HG02943 (cell line): Measurements from ENCODE around the gene FHIT.

Experiments
- ATAC-seq: cut with Tn5 transposase; IDR thresholded peaks from one replicate; pipeline ENCODE4 v1.9.1; 2021; ENCODE audit warnings: mild to moderate bottlenecking, low read depth, moderate library complexity; ENCODE audit not compliant: unreplicated experiment

The FHIT gene

DNA sequence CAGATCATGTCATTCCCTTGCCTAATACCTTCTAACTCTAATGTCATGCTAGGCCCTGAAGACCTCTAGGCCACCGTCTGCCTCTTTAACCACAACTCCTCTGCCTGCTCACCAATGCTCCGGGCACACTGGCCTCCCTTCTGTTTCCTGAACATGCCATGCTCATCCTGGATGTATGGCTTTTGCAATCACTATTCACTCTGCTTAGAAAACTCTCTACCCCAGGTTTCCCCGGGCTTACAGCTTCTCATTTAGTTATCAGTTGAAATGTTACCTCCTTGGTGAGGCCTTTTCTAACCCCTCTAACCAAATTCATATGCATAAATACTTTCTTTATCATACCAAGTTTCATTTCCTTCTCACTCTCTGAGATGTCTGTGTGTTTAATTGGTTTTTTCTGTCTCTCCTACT, 1473.6 kb downstream of the FHIT start:
- ATAC-seq = no peak

DNA sequence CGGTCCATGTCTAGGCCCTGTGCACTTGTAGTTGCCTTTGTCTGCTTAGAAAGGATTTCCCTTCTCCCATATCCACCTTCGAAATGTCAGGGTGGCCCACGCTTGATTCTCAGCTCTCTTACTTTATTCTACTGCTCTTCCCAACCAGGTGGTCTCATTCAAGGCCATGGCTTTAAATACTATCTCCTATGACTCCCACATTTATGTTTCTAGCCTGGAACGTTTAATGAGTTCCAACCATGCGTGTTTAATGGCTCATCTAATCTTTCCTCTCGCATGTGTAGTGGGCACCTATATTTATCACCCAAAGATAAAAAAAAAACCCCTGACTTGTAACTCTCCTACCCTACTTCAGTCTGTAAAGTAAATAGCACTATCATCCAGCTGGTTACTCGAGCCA, 1474.2 kb downstream of the FHIT start:
- ATAC-seq = no peak

DNA sequence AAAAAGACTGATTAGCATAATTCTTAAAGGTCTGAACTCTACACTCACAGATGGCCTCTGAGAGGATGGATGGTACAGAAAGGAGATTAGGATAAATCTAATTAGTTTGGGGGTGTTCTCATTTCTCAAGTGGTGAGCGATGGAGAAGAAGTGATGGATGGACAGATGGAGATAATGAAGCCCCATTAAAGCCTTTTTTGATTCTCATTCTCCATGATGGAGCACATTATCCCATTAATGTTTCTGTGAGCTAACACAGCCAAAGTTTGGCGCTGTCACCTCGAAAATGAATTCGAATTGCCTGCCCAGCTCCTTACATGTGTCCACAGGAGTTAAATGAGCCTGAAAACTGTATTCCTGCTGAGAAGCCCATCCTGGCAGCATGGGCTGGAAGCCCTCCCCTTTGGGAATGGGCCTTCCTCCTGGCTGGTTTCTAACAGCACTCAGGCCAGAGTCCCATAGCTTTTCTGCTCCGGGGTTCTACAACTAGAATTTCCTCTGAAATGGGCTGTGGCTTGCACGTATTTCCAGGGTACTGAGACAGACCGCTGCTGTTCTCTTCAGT, 1475.4 kb downstream of the FHIT start:
- ATAC-seq = no peak

DNA sequence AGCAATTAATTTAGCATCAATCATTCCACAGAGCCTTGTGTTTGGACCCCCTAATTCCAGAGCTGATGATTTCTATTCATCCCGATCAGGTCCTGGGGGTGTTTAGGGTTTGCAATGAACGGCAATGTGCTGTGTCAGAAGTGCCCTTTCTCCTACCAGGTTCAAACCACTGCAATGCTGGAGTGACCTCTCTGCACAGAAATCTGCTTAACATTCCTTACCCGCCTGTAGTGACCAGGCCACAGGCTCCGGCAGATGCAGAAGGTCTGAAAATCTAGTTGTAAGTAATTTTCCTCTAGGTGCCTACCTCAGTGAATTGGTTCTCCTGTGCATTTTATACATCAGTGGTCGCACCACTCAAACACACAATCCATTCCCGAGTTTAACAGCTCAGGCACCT, 1476.1 kb downstream of the FHIT start:
- ATAC-seq = no peak

GRCh38 chr3:59774634-59775033, 1476.6 kb downstream of the FHIT start:
- ATAC-seq = no peak

DNA sequence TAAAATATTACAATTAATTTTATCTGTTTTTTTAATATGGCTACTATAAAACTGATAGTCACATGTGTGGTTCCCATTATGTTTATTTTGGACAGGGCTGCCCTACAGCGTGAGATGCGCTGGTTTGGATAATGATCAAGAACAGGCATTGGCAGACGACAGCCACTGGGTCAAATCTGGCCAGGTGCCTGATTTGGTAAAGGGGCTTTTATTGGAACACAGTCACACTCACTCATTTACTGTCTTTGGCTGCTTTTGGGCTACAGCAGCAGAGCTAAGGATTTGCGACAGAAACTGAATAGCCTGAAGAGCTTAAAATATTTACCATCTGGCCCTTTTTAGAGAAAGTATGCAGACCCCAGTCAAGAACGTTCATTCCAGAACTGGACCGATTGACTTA, 1477.3 kb downstream of the FHIT start:
- ATAC-seq = no peak

DNA sequence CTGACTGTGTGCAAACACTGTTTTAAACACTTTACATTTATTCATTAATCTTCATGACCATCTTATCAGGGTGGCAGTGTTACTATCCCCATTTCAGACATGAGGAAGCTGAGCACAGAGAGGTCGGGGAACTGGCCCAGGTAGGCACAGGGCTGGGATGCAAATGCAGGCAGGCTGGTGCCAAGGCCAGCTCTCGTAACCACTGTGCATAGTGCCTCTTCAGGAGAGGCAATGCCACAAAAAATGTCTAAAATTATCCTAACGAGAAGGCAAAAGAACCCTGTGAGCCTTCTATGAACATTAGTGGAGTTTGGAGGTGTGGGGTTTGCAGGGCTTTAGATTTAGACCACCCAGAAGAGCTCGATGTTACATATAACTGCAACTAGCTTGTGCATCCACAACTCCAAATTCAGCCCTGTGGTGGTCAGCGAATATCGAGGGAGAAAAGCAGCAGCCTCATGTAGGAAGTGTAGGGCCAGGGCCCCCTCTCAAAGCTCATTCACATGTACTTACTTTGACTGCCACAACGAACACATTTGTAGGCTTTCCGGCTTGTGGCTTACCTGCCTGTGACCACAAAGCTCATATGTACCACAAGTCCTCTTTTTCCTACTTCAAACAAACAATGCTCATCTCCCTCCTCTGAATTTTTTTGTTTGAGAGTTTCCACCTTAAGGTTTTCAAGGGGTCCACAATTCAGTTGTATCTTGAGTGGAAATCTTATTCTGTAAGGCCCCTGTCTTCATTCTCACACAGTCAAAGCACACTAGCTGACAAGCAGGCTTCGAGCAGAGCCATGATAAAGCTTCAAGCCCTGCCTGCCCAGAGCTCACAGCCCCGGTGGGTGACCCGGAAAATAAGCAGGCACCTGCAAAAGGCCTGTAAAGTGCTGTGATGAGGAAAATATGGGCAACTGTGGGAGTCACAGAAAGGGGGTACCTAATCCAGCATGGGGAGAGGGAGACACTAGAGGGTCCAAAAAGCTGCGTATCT, 1478.5 kb downstream of the FHIT start:
- no peak for ATAC-seq

- ATAC-seq = no peak
Measured at GRCh38 chr3:59771768-59772181, 1479.5 kb downstream of the FHIT start.

DNA sequence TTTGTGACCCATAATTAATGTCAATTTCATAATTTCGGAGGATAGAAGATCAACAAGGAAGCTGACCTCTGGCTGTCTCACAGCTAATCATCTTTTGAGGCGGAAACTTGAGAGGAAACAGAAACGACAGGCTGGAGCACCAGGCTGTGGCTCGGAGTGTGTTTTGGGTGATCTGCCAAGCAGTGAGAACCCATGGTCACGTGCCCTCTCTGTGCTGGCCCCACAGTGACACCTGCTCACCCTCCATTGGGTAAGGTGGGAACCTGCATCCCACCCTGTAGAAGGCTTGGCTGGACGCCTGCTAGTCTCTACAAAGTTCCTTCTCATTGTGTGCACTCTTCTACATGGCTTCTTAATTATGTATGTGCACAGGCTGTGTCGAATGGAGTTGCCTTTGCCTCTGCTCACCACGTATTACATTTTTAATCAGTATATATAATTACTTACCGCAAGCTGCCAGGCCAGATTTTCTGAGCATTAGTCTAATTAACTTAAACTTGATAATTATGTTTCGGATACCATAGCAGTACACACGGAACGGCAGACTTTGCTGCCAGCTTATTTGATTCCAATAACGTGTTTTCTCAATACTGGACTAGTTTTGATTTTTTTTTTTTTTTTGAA, 1482.0 kb downstream of the FHIT start:
- ATAC-seq = no peak

DNA sequence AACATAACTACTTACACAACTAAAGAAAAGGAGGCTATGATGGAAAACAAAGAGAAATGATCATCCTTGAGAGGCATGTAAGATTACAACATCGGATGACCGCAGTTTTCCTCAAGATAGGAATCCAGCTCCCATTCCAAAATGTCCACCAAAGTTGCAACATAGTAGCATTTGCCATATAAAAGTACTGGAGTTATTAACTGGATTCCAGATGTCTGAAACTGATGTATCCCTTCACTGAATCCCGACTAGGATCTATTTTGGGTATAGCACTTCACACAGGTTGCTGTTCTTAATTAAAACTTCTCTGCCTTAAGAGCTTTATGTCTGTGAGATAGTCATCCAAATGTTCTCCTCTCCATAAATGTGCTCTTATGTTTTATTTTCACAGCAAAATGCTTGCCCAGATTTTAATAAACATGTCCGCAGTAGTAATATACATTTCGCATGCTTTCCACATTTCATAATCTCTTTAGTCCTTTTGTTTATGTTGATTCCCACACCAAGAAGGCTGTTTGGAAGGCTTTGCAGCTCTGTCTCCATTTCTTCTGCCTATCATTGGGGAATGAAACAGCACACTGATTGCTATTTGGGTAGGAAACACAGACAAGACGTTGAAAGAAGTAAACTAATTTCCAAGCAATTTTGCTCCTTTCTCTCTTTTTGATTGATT, 1484.9 kb downstream of the FHIT start:
- no peak for ATAC-seq

GRCh38 chr3:59764171-59764570, 1487.1 kb downstream of the FHIT start:
- ATAC-seq = no peak

DNA sequence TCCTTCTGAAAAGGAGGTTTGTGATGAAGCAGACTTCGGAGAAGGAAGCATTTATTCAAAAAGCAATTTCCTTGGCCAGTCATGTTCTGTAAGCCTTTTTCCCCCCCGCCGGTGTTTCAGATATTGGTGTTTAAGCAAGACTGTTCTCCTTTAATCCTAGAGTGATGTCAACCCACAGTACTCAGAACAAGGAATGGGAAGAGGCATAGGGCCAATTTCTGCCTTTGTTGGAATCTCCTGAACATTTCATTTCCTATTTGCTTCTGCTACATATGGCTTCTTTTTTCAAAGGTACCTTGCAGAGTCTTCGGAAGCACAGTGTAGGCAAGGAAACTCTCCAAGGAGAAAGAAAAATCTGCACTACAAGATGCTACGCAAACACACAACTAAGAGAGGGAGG, 1488.3 kb downstream of the FHIT start:
- no peak for ATAC-seq

DNA sequence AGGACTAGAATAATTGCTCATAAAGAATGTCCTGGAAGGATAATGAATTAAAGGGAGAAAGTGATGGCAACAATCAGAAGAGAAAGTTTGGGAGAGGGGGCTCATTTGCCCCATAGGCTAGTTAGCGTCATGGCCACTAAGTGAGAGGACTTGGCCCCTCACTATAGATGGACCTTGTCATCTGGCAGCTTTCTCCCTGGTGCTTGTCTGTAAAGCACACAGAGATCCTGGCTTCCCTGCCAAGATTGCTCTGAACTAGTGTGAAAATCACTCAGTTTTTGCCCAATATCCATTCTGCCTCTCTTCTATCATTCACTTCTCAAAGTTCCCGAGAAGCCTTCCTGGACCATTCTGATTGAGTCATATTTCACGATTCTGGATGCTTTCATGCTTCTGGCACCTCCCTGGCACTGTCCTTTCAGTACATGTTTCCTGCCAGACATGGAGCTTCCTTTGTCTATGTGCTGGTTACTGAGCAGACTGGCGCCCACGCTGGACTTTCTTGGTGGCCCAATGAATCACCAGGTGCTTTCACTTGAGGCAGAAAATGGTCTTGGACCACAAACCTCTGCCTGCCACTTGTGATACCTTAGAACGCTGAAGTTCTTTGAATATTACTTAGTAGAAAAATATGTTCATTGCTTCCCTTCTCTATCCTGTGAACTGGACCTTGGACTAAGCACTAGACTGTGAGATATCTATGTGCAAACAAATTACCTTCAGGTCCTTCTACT, 1491.8 kb downstream of the FHIT start:
- ATAC-seq = no peak

GRCh38 chr3:59758672-59759071, 1492.6 kb downstream of the FHIT start:
- ATAC-seq = no peak

- no peak for ATAC-seq
Measured at GRCh38 chr3:59756934-59757333, 1494.3 kb downstream of the FHIT start.

DNA sequence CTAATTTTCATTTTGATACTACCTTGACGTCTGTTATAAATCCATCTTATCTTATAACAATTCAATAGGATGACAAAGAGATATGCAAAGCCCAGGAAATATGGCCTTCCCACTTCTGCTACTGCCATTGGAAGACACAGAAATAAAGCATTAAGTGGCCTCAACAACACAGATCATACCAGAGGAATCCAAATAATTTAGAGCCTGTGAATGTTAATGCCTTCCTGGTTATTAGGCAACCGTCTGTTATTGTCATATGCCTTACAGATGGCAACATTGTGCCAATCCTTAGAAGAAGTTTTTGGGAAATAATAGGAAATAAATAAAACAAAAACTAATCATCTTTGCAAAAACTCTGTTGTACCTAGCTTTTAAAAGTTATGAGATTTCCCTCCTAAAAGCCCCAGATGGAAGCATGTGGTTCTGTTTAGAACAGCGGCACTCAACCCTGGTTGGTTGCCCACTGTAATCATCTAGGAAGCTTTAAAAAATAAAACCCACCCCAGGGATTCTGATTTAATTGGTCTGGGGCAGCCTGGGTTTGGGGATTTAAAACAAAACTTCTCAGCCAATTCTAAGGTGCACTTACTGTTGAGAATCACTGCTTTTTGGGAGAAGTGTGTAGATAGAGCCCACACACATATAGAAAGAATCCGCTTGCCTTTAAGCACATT, 1496.7 kb downstream of the FHIT start:
- no peak for ATAC-seq

DNA sequence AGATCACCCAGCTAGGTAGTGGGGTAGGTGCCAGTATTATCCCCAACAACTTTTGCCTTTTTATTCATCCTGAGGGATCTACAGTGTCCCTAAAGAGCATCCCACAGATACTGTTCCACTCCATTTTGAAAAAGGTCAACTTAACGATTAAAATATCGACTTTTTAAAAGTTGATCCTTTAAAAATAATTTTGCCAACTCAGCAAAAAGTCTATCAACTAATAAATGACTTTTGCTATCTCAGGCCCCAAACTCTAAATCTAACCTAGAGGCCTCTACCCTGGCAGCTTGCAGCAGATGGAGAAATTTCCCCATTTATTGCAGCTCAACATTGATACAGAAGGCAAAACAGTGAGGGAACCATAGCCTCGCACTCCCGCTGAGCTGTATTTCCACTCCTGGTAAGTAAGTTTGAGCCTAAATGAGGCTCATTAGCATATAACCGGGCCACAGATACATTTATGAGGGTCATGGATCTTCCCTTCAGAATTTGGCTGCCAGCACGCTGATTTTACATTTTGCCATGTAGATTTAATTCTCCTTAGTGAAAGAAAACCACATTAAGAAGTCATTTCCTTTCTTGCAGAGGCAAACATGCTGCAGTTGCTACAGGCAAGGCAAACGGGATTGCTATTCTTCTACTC, 1497.3 kb downstream of the FHIT start:
- ATAC-seq = no peak

GRCh38 chr3:59752925-59753324, 1498.3 kb downstream of the FHIT start:
- ATAC-seq = no peak

DNA sequence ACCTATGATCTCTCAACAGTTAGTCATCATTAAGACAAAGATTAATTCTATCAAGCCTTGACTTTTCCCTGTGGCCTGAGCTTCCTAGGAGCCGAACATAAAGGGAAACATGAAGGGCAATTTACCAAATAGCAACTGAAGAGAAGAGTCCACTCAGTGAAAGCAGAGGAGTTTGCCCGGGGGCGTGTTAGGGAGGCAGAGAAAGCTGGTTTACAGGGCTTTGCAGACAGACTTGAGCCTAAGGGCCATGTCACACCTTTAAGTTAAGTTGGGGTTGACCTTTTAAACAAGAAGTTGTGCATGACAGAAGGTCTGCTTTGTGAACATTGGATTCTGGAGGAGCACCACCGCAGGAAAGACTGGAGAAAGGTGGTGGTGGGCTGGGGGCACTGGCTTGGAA, 1499.6 kb downstream of the FHIT start:
- no peak for ATAC-seq
